NT2/D1 (cell line): ENCODE measurements around the gene BFSP1.

Experiments used
- DNase-seq: peaks from one replicate; pipeline ENCODE4 v3.0.0-alpha.2; 2011; ENCODE audit warnings: low read depth, low spot score
- H3K27me3 ChIP-seq: 2 replicates; pipeline ENCODE4 v1.6.0; 2011; ENCODE audit warnings: mild to moderate bottlenecking; ENCODE audit not compliant: insufficient read length, insufficient read depth
- H3K36me3 ChIP-seq: 2 replicates; pipeline ENCODE4 v1.6.1; 2011; ENCODE audit warnings: mild to moderate bottlenecking, low read length, mixed read lengths; ENCODE audit not compliant: insufficient read depth, insufficient read length
- H3K4me1 ChIP-seq: 2 replicates; pipeline ENCODE4 v1.5.1; 2011; ENCODE audit not compliant: insufficient read depth, insufficient read length
- H3K4me3 ChIP-seq: 2 replicates; pipeline ENCODE4 v1.5.1; 2011; ENCODE audit warnings: low read depth; ENCODE audit not compliant: insufficient read length
- H3K9ac ChIP-seq: 2 replicates; pipeline ENCODE4 v1.6.0; 2011; ENCODE audit warnings: low read depth; ENCODE audit not compliant: insufficient read length
- H3K9me3 ChIP-seq: 2 replicates; pipeline ENCODE4 v1.5.1; 2011; ENCODE audit warnings: mild to moderate bottlenecking, low read length; ENCODE audit not compliant: insufficient read depth
- SUZ12 ChIP-seq: IDR thresholded peaks from 2 replicates; pipeline ENCODE4 v1.6.1; 2011; ENCODE audit not compliant: insufficient read length, insufficient read depth; ENCODE audit errors: extremely low read depth
- YY1 ChIP-seq: IDR thresholded peaks from 2 replicates; pipeline ENCODE4 v1.6.1; 2011; ENCODE audit not compliant: insufficient read length, insufficient read depth
- ZNF274 ChIP-seq: IDR thresholded peaks from 2 replicates; pipeline ENCODE4 v1.6.1; 2011; ENCODE audit warnings: mild to moderate bottlenecking, low read depth, low read length

BFSP1 gene

DNA sequence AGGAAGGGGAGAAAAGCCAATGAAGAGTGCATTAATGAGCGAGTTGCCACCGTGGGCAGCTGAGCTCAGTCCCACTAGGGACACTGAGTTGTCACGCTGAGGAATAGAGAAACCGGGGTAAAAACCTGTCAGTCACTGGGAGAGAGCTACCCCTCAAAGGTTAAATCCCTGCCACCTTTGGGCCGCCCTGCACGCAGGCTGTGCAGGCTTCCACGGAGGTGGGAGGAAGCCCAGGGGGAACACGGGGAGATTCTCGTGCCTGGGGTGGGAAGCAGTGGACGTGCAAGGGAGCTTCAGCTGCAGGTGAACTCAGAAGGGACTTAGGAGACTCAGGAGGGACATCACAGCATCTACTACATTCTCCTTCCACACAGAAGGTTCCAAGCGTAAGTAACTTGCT is 50.5 kb downstream of the BFSP1 start:
- H3K27me3 ChIP-seq: no peaks in the 10 kb centered on the region
- TF ChIP-seq YY1: no peak
- no peak for TF ChIP-seq SUZ12
- no peak for TF ChIP-seq ZNF274
- no peak overlapping the region for H3K9ac ChIP-seq
- DNase-seq: no peak
- H3K36me3 ChIP-seq: no peaks in the 10 kb centered on the region
- H3K4me3 ChIP-seq: no peak overlapping the region
- no peaks in the 10 kb centered on the region for H3K4me1 ChIP-seq
- no peaks in the 10 kb centered on the region for H3K9me3 ChIP-seq

DNA sequence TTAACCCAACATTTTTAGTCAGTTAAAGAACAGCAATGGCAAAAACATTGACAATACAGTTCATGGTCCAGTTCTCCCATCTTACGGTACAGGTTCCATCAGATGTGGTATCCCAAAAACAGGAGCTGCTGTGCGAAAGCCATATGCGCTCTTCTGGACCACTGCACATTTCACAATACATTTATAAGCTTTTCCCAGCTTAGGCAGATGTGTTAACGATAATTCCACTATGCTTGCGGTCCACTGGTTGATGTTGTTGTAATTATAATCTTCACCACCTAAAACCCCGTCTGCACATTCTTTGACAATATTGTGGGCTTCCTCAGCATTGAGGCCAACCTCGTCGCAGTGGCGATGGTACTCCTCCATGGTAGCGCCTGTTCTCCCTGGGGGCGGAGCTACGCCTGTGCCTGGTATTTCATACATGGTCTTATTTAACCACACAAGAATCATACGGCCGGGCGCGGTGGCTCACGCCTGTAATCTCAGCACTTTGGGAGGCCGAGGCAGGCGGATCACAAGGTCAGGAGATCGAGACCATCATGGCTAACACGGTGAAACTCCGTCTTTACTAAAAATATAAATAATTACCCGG is 52.0 kb downstream of the BFSP1 start:
- Histone ChIP-seq H3K9ac (no peak overlapping the region), H3K9me3 (no peaks in the 10 kb centered on the region), H3K4me1 (no peaks in the 10 kb centered on the region), H3K36me3 (no peaks in the 10 kb centered on the region), H3K4me3 (no peak overlapping the region), H3K27me3 (no peaks in the 10 kb centered on the region)
- no peak for DNase-seq
- TF ChIP-seq ZNF274 (no peak), SUZ12 (no peak), YY1 (no peak)

DNA sequence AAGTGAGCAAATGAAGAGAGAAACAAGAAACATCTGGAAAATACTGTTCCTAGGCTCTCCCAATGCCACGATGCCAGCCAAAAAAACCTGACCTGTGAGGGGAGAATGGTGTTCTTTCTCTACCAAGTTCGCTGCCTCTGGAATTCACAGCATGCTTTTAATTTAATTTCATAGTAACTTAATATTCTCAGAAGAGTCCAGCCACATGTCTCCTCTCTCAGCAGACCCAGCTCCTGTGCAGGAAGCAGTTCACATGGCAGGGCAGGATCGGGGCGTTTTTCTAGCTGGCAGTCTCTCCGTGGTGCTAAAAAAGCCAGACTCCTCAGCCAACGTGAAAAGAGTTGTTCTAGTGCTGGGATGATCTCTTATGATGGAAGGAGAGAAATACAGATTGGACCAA is 57.5 kb downstream of the BFSP1 start:
- no peak for DNase-seq
- Histone ChIP-seq H3K4me3 (no peak overlapping the region), H3K27me3 (no peaks in the 10 kb centered on the region), H3K9me3 (no peaks in the 10 kb centered on the region), H3K9ac (no peak overlapping the region), H3K36me3 (no peaks in the 10 kb centered on the region), H3K4me1 (peaks cover 3% of the 10 kb centered on the region)
- TF ChIP-seq SUZ12: no peak
- no peak for TF ChIP-seq YY1
- TF ChIP-seq ZNF274: no peak

DNA sequence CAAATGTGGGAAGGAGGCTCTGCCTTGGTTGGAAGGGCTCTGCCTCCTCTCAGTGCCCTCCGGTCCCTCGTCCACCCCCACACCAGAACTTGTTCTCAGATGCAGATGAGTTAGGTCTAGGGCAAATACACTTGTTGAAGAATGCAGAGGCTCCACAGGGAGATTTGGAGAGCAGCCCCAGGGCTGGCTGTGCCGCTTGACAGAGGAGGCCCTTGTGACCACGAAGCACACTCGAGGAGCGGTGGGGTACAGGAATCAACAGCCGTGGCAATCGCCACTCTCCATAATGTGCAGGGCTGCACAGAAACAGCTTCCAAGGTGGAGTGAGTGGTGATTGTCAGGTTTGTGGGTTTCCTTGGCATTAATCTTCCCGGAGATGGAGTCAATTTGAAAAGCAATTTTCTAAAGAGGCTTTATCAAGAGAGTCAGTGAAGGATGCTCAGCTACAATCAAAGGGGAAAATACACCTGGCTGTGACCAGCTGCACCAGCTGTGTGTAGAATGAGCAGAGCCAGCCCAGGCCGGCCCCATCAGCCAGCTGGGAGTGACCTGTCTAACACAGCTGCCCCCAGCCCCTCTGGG is 59.5 kb downstream of the BFSP1 start:
- no peak for DNase-seq
- peaks cover 3% of the 10 kb centered on the region for H3K4me1 ChIP-seq
- no peak overlapping the region for H3K9ac ChIP-seq
- H3K9me3 ChIP-seq: no peaks in the 10 kb centered on the region
- H3K27me3 ChIP-seq: no peaks in the 10 kb centered on the region
- H3K36me3 ChIP-seq: no peaks in the 10 kb centered on the region
- no peak overlapping the region for H3K4me3 ChIP-seq
- TF ChIP-seq SUZ12 (no peak), ZNF274 (no peak), YY1 (no peak)

DNA sequence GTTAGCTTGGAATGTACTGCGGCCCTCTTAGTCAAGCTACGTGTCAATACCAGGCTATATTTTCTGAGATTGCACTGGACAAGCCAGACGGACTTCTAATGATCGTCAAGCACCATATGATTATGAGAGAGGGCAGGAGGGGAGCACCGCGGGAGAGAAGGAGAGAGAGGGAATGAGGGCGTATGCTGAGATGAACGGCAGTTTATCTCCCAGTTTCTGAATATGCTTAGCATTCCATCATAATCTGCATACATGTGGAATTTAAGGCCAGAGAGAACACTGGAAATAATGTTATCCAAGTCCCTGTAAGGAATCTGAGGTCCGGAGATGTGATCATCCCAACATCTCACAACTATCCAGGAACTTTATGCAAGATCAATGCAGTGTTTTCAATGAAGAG is 60.2 kb downstream of the BFSP1 start:
- DNase-seq: no peak
- Histone ChIP-seq H3K36me3 (no peaks in the 10 kb centered on the region), H3K4me1 (peaks cover 3% of the 10 kb centered on the region), H3K9ac (no peak overlapping the region), H3K4me3 (no peak overlapping the region), H3K9me3 (no peaks in the 10 kb centered on the region), H3K27me3 (no peaks in the 10 kb centered on the region)
- TF ChIP-seq SUZ12 (no peak), YY1 (no peak), ZNF274 (no peak)

GRCh38 chr20:17470521-17470920 is 60.7 kb downstream of the BFSP1 start:
- no peak overlapping the region for H3K9ac ChIP-seq
- H3K4me1 ChIP-seq: peaks cover 3% of the 10 kb centered on the region
- TF ChIP-seq SUZ12 (no peak), ZNF274 (no peak), YY1 (no peak)
- H3K9me3 ChIP-seq: no peaks in the 10 kb centered on the region
- H3K36me3 ChIP-seq: no peaks in the 10 kb centered on the region
- no peak overlapping the region for H3K4me3 ChIP-seq
- no peaks in the 10 kb centered on the region for H3K27me3 ChIP-seq
- DNase-seq: no peak

- Histone ChIP-seq H3K27me3 (no peaks in the 10 kb centered on the region), H3K4me3 (no peak overlapping the region), H3K4me1 (peaks cover 3% of the 10 kb centered on the region), H3K36me3 (no peaks in the 10 kb centered on the region), H3K9me3 (no peaks in the 10 kb centered on the region), H3K9ac (no peak overlapping the region)
- TF ChIP-seq SUZ12 (no peak), YY1 (no peak), ZNF274 (no peak)
- DNase-seq: no peak
Measured at GRCh38 chr20:17469246-17470030, 61.7 kb downstream of the BFSP1 start.
